Measurements from ENCODE around the gene TBKBP1.

DNA sequence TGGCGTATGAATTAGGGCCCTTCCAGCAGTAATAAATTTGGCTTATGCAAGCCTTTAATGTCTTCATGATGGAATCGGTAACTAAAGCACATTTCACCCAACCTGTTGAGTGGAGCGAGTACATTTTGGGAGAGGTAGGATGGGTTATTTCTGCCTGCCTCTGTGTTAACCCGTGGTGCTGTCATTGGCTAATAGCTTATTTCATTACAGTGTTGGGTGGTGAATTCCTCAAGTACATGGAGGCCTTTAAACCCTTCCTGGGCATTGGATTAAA lies 17.8 kb upstream of the TBKBP1 start:
- no peak for TF ChIP-seq POLR2A (IDR thresholded peaks at IDR 0.05)
- TF ChIP-seq, protein P1, sequence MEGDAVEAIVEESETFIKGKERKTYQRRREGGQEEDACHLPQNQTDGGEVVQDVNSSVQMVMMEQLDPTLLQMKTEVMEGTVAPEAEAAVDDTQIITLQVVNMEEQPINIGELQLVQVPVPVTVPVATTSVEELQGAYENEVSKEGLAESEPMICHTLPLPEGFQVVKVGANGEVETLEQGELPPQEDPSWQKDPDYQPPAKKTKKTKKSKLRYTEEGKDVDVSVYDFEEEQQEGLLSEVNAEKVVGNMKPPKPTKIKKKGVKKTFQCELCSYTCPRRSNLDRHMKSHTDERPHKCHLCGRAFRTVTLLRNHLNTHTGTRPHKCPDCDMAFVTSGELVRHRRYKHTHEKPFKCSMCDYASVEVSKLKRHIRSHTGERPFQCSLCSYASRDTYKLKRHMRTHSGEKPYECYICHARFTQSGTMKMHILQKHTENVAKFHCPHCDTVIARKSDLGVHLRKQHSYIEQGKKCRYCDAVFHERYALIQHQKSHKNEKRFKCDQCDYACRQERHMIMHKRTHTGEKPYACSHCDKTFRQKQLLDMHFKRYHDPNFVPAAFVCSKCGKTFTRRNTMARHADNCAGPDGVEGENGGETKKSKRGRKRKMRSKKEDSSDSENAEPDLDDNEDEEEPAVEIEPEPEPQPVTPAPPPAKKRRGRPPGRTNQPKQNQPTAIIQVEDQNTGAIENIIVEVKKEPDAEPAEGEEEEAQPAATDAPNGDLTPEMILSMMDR (IDR thresholded peaks at IDR 0.05) = no peak

Data from Peyer's patch (tissue), 4 donors.